ENCODE measurements around the gene TCF25.

- TF ChIP-seq CTCF (conservative IDR thresholded peaks at IDR 0.05; ENCODE audit: low read depth in 2 of 2) (no peak), EZH2 (IDR thresholded peaks at IDR 0.05; ENCODE audit: low read depth, unreplicated experiment) (no peak), POLR2AphosphoS5 (IDR thresholded peaks at IDR 0.05; ENCODE audit: low read depth) (no peak), REST (IDR thresholded peaks at IDR 0.05; ENCODE audit: unreplicated experiment) (no peak), CREB1 (CRISPR knock-in tag; IDR thresholded peaks at IDR 0.05; ENCODE audit: low read depth) (no peak), EZH2phosphoT487 (IDR thresholded peaks at IDR 0.05; ENCODE audit: unreplicated experiment) (no peak), ZNF462 (CRISPR knock-in tag; IDR thresholded peaks at IDR 0.05) (no peak), ZNF331 (CRISPR knock-in tag; IDR thresholded peaks at IDR 0.05; ENCODE audit: low read depth) (no peak), JUNB (IDR thresholded peaks at IDR 0.05; ENCODE audit: unreplicated experiment) (no peak), STAT1 (IDR thresholded peaks at IDR 0.05; ENCODE audit: unreplicated experiment) (no peak), ETS1 (IDR thresholded peaks at IDR 0.05) (no peak), ZNF114 (CRISPR knock-in tag; IDR thresholded peaks at IDR 0.05) (no peak)
These were observed 32.1 kb upstream of the TCF25 start for GRCh38 chr16:89841275-89841674.

Data from GM23338 (cell line).